GM19240 (cell line): ENCODE data around the gene TSACC.
A peak's percentile ranks its signal among the peaks of the same experiment; 100 is the strongest.

Experiments
- DNase-seq: peaks from one replicate; pipeline ENCODE4 v3.0.0; 2011; ENCODE audit warnings: low spot score; ENCODE audit not compliant: insufficient read length

TSACC gene

GRCh38 chr1:156373546-156373945 lies 35.2 kb downstream of the TSACC start:
- no peak for DNase-seq

- no peak for DNase-seq
Observed at GRCh38 chr1:156376146-156376545, 37.8 kb downstream of the TSACC start.

- no peak for DNase-seq
Observed at GRCh38 chr1:156376958-156377919, 38.9 kb downstream of the TSACC start.

GRCh38 chr1:156378557-156378956 lies 40.2 kb downstream of the TSACC start:
- no peak for DNase-seq

- no peak for DNase-seq
Observed at GRCh38 chr1:156379420-156380165, 41.3 kb downstream of the TSACC start.

GRCh38 chr1:156382561-156382960 lies 44.2 kb downstream of the TSACC start:
- DNase-seq, result no peak

- DNase-seq, result peak; percentile 92
Observed at GRCh38 chr1:156383023-156383422, 44.7 kb downstream of the TSACC start.

- DNase-seq, result no peak
Observed at GRCh38 chr1:156384007-156384406, 45.7 kb downstream of the TSACC start.

GRCh38 chr1:156384658-156385057 lies 46.3 kb downstream of the TSACC start:
- no peak for DNase-seq

- DNase-seq, result peak; percentile 83
Observed at GRCh38 chr1:156385534-156386031, 47.3 kb downstream of the TSACC start.

GRCh38 chr1:156386134-156386901 lies 48.0 kb downstream of the TSACC start:
- no peak for DNase-seq

- DNase-seq, result no peak
Observed at GRCh38 chr1:156386949-156387869, 48.9 kb downstream of the TSACC start.

- DNase-seq, result no peak
Observed at GRCh38 chr1:156387870-156388173, 49.5 kb downstream of the TSACC start.

- no peak for DNase-seq
Observed at GRCh38 chr1:156388174-156389137, 50.1 kb downstream of the TSACC start.

GRCh38 chr1:156389311-156389710 lies 51.0 kb downstream of the TSACC start:
- no peak for DNase-seq

- DNase-seq, result no peak
Observed at GRCh38 chr1:156390469-156391365, 52.4 kb downstream of the TSACC start.

GRCh38 chr1:156391366-156391677 lies 53.0 kb downstream of the TSACC start:
- no peak for DNase-seq

- no peak for DNase-seq
Observed at GRCh38 chr1:156391701-156392100, 53.4 kb downstream of the TSACC start.

- DNase-seq, result no peak
Observed at GRCh38 chr1:156392452-156392853, 54.1 kb downstream of the TSACC start.
